Putamen (tissue), 1 donor: ENCODE measurements around the gene SNAPC1.
A peak's percentile ranks its signal among the peaks of the same experiment; 100 is the strongest.

Experiments used
- DNase-seq: peaks from one replicate; pipeline ENCODE4 v3.0.0-alpha.2; 2016; ENCODE audit warnings: low spot score

SNAPC1 gene

DNA sequence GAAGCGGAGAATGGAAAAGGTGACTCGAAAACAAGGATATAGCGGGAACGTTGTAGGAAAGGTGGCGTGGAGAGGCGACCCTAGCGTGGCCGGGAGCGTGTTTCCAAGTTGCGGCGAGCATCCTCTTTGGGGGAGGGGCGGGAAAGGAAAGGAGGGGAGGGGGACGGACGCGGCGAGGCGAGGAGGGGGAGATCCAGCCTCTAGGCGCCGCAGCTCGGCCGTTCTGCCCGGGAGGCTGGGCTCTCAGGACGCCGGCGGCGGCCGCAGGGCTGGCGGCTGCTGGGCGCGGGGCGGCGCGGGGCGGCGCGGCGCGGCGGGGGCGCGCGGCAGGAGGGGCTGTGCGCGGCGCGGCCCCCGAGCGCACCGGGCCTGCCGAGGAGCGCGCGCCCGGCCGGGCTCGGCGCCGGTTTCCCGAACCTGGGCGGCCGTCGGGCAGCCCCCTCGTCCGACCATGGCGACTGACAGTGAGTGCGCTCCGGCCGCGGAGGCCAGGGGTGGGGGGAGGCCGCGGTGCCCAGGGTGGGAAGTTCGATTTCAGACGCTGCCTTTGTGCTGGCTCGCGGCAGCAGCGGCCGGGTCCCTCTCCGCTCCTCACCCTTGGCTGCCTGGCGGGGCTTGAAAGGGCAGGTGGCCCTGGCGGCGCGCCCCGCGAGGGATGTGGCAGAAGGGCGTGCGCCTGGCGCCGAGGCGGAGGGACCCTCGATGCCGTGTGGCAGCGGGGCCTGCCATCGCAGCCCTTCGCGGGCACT lies 50.3 kb downstream of the SNAPC1 start, which contains the start of gene SYT16:
SYT16 (plus strand) TSS at position 357 of the 749 bp plus-strand sequence.
- no peak for DNase-seq

DNA sequence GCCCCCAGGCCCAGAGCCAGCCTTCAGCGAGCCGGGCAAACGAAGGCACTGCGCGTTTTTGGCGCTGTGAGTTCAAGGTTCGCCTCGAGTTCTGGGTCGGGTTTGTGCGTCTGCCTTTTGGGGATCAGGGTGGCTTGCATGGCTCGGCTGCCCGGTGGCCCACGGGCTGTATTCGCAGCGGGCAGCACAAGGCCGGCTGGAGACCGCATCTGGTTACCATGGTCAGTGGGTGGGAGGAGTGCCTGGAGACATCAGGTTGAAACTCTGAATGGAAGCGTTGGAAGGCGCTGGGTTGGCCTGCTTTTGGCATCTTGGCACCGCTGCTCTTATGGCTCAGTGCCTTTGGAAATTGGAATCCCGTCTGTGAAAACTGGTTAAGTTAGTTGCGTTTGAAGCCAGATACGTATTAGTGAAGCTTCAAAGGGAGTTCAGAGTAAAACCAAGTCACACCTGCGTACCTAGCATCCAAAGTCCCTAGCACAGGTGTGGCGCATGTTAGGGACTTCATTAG lies 50.9 kb downstream of the SNAPC1 start:
- no peak for DNase-seq

DNA sequence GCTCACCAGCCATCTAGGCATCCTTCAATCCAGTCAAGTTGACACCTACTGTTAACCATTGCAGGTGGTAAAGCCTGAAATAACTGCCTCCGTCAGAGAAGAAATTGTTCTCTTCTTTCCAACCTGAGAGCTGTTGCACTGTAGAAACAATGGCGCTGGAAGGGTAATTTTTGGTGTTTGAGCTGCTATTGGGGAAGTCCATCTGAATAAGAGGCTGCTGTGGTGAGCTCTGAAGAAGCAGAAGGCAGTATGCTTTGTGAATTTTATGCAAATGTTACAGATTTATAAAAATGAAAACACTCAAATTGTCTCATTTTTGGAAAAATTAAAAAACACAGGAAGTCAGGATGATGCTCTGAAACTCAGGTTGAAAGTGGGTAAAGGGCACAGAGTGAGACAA lies 60.2 kb downstream of the SNAPC1 start:
- DNase-seq: no peak

DNA sequence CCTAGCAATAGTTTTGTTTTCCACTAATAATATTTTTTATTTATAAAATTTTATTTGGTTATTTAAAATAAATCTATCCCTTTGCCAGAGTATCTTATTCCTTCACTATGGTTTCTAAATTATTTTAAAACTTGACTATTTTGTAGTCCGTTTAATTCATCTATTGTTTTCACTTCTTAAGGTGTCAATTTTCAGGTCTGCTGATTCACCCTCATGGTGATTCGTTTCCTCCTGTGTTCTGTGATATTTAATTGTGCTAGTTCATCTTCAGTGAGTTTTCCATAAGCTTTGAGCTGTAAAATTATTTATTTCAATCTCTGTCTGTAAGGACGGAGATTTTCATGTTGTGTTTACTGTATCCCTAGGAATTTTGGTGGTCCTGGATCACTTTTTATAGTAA lies 70.6 kb downstream of the SNAPC1 start:
- DNase-seq: no peak

DNA sequence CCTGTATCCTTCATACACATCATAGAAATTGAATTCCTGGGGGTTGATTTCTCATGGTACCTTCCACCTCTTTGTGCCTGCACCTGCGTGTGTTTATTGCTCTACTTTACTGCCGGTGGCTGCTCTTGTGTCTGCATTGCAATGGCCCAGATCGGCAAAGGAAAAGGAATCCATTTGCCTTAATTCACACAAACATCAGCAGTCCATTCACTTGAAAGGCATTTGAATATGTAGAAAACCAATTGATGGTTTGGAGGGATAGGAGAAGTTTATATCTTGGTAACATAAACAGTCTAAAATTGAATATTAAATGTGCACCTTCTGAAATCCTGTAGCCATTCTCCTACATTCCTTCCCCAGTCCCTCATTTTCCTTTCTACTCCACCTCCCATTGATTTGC lies 74.0 kb downstream of the SNAPC1 start:
- no peak for DNase-seq

DNA sequence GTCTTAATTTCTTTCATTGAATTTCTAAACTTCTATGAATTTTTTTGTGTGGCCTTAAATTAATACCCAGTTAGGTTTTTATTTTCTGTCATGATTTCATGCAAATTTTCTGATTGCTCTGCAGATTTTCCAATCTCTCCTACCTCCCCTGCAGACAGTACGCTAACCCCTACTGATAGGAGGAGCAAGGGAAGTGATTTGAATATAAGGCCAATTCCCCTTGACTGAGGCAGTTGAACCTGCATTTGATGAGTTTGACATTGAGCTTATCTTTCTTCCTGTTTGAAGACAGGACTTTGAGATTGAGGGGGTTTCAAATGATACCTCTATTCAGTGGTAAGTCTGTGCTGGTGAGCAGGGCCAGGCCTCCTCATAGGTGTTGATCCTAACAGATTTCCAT lies 74.6 kb downstream of the SNAPC1 start:
- no peak for DNase-seq

DNA sequence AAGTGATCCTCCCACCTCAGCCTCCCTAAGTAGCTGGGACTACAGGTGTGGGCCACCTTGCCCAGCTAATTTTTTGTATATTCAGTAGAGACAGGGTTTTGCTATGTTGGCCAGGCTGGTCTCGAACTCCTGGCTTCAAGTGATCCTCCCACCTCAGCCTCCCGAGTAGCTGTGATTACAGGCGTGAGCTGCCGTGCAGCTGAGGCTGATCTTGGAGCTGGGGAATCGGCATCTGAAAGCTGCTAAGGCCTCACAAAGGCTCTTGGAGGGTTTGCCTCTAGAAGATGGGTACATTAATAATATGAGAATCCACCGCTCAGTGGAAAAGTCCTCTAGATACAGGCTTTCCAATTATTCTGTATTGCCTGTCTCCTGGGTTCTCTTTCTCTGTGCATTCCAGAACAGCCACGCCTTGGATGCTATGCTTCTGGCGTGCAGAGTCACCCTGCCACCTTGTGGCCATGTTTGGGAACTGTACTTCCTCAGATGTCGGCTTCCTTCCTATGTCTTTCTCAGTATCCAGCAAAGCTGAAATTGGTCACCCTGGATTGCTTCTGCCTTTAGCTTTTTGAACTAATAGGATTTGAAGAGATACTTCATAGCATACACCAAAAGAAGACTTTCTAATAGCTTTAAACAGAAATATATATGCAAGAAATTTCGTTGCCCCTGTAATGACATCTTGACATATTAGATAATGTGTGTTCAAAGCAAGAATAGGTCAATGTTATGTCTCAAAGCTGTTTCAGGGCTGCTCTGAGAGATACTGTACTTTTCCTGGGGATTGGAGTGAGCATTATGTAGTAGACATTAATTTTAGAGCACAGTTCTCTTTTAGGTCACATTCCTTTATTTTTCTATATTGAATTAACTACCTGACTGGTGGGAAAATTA lies 75.4 kb downstream of the SNAPC1 start:
- peak; percentile 79 for DNase-seq

DNA sequence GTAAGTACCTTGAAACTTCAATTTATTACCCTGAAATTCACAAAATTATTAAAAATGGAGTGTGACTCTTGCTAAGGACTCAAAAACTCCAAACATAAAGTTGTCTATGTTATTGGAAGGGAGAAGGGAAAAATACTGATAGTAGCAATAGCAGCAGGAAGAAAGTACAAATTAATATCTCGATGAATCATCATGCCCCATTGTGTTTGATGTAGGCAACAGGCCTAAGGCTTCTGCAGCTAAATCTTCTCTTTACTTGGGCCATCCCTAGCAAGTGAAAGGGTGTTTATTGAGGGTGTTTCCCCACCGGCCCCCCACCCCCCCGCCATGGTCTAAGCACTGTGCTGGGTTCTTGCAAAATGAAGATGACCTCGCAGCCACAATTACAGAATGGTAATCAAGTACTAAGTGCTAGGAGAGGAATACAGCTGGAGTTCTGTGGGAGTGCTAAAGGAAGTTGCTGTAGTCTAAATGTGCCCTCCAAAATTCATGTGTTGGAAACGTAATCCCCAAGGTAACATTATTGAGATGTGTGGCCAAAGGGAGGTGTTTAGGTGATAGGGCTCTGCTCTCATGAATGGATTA lies 76.5 kb downstream of the SNAPC1 start:
- DNase-seq: no peak

DNA sequence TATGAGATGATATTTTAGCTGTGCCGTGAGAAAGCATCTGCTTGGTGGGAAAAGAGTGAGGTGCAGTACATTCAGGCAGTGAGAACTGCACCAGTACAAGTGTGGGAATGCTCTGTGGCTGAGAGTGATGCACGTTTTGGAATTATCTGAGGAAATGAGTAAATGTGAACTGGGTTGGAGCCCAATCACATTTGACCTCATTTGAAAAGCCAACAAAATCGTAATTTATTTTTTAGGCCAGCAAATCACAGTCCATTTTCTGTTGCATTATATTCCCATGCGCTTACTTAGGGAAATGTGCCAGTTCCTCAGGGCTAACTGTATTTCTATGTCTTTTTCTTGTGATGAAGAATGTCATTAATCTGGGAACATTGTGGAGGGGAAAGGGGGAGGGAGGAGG lies 77.3 kb downstream of the SNAPC1 start:
- no peak for DNase-seq

DNA sequence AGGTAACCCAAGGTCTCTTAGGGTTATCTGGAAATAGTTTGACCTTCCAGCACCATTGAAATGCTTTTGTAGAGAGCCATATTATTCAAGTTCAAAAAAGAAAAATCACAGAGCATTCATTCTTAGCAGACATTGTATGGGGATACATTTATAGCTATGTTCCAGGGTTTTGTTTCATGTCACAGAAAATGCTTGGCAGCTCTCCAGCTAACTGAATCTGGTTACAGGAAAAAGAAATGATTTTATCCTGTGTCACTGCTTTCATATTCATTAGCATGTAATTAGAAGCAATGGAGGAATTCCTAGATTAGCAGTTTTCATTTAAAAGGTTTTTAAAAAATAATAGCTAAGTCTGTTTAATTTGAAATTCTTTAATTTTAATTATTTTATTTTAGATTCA lies 78.9 kb downstream of the SNAPC1 start:
- no peak for DNase-seq
